ENCODE data around the gene ATP1A2.

The ATP1A2 gene

DNA sequence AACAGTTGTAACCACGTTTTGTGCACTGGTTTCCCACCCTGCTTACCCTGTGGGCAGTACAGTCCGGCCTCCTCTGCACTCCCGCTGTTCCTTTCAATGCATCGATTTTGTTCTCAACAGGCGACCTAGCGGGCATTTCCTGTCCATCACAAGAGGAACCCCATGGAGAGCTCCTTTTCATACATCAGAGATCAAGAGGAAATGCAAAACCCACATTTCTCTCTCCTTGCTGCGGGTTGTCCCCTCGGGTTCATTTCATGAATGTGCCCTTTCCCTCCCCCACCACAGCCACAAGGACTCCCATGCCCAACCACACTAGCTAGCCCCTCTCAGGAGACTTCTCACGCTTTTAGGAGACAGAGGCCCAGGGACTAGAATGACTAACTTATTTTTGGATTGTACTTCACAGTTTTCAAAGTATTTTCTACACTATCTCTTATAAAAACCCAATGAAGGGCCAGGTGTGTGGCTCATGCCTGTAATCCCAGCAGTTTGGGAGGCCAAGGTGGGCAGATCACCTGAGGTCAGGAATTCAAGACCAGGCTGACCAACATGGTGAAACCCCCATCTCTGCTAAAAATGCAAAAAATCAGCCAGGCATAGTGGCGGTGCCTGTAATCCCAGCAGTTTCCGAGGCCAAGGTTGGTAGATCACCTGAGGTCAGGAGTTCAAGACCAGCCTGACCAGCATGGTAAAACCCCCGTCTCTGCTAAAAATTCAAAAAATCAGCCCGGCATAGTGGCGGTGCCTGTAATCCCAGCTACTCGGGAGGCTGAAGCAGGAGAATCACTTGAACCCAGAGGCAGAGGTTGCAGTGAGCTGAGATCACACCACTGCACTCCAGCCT is 54.2 kb downstream of the ATP1A2 start:
- no peak for DNase-seq (ENCODE audit: low read depth in 4 of 4, low spot score in 1 of 4)

DNA sequence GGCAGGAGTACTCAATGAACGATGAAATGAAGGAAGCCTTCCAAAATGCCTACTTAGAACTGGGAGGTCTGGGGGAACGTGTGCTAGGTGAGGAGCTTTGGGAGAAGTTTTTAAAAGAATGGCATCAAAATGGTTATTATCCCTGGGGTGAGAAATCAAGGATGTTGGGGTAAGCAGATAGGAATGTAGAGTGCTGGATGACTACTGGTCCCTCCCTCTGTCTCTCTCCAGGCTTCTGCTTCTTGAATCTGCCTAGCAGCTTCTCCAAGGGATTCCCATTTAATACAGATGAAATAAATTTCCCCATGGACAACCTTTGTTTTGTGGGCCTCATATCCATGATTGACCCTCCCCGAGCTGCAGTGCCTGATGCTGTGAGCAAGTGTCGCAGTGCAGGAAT is 55.8 kb downstream of the ATP1A2 start:
- no peak for DNase-seq (ENCODE audit: low read depth in 4 of 4, low spot score in 1 of 4)

DNA sequence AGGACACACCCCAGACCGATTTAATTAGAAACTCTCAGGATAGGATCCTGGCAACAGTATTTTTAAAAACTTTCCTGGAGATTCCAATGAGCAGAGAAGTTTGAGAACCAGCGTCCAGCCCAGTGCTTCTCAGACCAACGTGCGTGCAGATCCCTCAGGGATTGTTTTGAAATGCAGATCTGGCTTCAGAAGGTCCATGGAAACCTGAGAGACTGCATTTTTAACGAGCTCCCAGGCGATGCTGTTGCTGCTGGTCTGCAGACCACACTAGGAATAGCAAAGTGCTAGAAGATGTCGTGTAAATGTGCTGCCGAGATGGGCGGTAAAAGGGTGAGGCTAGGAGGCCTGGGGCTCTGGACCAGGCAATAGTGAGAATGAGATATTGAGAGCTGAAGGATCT is 56.4 kb downstream of the ATP1A2 start:
- DNase-seq (ENCODE audit: low read depth in 4 of 4, low spot score in 1 of 4): no peak

DNA sequence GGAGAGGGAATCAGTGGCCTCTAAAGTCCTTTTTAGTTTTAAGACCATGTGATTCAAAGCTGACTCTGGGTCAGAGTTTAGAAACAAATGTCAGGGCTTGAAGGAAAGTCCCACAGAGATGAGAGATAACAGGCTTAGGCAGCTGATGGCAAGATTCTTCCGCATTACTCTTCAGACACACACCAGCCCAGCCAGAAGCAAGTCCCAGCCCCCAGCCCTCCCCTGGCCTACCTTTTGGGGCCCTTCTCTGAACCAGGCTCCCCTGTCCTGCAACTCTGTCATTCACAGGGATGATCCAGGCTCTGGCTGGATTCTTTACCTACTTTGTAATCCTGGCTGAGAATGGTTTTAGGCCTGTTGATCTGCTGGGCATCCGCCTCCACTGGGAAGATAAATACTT is 61.7 kb downstream of the ATP1A2 start:
- DNase-seq (ENCODE audit: low read depth in 4 of 4, low spot score in 1 of 4): no peak

DNA sequence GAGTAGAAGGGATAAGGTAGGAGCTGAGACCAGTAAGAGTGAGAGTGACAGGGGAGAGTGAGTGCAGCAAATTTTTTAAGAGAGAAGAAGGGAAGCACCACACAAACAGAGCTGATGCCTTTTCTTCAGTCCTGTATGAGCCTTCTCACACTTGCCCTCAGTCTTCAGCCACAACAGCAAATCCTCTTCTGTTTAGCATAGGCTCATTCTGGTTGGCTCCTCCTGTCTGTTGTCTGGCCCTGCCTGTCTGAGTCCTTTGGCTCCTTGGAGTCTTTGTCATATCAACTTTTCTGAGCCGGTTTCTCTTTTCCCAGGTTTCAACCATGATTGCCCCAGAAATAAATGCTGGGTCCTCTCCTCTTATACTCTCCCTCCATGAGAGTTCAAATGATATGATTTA is 62.1 kb downstream of the ATP1A2 start:
- no peak for DNase-seq (ENCODE audit: low read depth in 4 of 4, low spot score in 1 of 4)

- no peak for DNase-seq (ENCODE audit: low read depth in 4 of 4, low spot score in 1 of 4)
Measured at GRCh38 chr1:160178731-160179130, 63.2 kb downstream of the ATP1A2 start.

DNA sequence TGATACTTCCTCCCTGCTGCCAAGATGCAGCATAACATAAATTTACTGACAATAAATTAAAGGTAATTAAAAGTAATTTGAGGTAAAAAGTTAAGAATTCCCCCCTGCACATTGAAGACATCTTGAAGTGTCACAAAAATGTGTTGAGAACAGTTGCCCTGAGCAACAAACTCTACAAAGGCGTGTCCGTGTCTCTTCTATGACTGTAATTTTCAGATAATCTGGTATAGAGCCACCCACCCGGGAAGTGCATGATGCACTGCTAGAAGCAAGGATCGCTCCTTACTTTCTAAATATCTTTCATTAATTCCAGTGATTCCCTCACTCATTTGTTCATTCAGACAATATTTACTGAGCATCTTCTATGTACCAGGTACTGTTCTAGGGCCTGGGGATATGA is 63.8 kb downstream of the ATP1A2 start:
- DNase-seq (ENCODE audit: low read depth in 4 of 4, low spot score in 1 of 4): no peak

DNA sequence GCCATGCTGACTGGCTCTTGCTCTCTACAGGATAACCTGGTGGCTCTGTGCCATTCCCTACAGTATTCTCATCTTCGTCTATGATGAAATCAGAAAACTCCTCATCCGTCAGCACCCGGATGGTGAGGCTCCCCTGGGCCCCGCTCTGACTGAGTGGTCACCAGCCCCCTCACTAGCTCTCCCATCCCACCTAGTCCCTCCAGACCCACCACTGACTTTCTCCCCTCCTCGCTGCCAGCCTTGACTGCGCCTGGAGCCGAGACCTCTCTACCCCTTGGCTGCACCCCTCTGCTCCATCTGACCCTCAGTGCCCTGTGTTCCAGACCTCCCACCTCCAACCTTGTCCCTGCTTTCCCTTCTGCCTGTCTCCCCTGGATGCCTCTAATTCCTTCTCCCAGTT is 70.7 kb downstream of the ATP1A2 start:
- no peak for DNase-seq (ENCODE audit: low read depth in 4 of 4, low spot score in 1 of 4)

GRCh38 chr1:160186729-160187128 is 71.2 kb downstream of the ATP1A2 start:
- no peak for DNase-seq (ENCODE audit: low read depth in 4 of 4, low spot score in 1 of 4)

GRCh38 chr1:160187407-160187806 is 71.8 kb downstream of the ATP1A2 start:
- no peak for DNase-seq (ENCODE audit: low read depth in 4 of 4, low spot score in 1 of 4)

DNA sequence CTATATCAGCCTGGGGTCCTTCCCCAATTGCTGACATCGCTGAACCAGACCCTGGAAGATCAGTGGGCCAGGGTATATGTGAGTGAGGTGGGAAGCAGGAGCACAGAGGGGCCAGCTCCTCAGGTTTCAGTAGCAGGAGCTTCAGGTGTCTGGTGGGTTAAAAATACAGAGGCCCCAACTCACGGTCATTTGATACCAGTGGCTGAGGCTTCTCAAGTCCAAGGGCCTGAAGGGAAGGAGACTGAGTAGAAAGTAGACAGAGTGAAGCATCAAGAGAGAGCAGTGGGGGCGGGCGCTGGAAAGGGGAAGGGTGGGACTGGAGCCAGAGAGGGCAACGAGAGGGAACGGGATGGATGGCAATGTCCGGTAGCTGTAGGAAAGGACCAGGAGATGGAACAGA is 72.8 kb downstream of the ATP1A2 start:
- DNase-seq (ENCODE audit: low read depth in 4 of 4, low spot score in 1 of 4): no peak

DNA sequence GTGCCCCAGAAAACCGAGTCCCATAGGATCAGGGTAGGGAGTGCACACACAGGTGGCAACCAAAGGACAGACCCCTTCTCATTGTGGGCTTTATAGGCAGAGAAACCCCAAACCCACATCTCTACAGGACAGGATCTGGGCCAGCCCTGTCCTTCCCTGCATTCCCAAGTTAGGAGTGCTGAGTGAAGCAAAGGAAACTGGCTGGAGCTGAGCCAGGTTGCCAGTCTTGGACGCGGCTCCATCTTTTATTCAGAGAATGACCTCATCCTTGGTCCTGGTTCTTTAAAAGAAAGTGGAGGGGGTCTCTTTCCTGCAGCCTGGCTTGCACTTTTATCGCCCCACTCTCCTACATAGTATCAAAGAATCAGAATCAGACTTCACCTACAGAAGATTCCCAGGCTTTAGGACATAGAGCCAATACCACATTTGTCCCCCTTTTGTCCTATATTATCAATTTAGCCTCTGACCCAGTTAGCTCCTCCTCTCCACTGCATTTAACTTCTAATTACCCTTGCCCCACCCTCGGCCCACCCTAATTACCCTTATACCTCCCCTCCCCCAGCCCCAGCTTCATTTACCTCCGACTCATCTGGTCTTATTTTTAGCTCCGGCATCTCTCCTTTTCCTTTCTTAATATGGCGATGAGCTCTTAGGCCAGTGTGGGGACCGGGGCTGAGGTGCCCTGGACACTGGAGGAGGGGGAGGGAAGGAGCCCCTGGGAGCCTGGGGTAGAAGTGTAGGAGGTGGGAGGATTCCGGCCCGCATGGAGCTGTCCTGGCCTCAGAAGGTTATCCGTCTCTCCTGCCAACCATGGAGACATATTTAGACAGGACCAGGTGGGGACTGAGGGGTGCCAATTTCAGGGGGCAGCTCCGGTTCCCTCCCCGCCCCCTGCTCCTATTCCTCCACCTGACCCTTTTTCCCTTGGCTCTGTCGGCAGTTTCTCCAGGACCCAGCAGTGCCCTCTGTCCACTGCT is 74.4 kb downstream of the ATP1A2 start, which contains the start of gene CASQ1:
Gene CASQ1, plus strand, starts transcription at position 927 of the 977 bp plus-strand sequence. CDS start 177 bp downstream, outside the sequence.
- no peak for DNase-seq (ENCODE audit: low read depth in 4 of 4, low spot score in 1 of 4)

DNA sequence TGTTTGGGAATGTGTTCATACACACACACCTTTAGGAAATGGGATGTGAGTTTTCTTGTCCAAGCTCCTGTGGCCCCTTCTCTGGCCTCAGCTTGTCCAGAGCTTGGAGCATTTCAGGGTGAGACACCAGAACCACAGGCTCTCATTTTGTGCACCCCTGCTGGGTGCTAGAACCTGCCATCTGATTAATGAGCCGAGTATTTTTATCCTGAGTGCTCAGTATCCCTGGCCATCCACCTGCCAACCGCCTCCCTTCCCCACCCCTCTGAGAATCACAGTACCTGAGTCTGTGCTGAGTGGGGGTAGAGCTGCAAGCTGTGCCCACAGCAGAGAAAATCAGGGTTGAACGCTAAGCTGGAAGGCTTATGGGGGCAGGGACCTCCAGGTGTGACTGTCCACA is 76.2 kb downstream of the ATP1A2 start:
- DNase-seq (ENCODE audit: low read depth in 4 of 4, low spot score in 1 of 4): no peak

DNA sequence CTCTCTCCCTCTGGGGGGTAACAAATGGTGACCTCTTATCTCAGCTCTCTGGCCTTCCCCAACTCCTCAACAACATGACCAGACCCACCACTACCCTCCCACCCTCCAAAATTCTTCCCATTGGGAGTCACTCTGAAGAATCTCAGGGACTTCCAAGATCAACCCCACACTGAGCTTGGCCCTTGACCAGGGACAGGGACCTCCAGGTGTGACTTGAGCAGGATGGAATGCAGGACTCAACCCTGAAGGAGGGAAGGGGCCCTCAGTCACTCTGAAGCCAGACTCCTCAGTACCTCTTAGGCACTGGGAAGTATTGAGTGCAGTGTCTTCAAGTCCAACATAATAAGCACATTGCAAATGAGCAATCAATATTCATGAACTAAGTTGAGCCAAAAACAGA is 76.7 kb downstream of the ATP1A2 start:
- no peak for DNase-seq (ENCODE audit: low read depth in 4 of 4, low spot score in 1 of 4)
